ENCODE measurements around the gene ZFP69. TPM values are rescaled to one million over a fixed set of nuclear protein-coding genes. Genes with fewer than 3 reads are reported as not detected.

Gene ZFP69
- total RNA-seq, 1 donor from 2014 or later = 8.9 TPM

DNA sequence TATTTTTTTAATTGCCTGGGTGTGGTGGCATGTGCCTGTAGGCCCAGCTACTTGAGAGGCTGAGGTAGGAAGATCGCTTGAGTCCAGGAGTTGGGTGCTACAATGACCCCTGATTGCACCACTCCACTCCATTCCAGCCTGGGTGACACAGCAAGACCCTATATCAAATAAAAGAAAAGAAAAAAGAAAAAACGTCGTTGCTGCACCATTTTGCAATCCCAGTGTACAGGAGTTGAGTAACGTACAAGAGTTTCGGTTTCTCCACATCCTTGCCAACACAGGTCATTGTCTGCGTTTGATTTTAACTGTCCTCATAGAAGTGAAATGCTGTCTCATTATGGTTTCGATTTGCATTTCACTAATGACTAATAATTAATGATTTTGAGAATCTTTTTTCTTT is 62.2 kb downstream of the ZFP69 start:
- peaks cover 5% of the 10 kb centered on the region for H3K36me3 ChIP-seq
- Mint-ChIP-seq H3K27me3 (ENCODE audit: insufficient read depth, low read depth) (peaks cover 2% of the 10 kb centered on the region), H3K4me1 (no peaks in the 10 kb centered on the region), H3K4me3 (no peak overlapping the region), H3K36me3 (peaks cover 19% of the 10 kb centered on the region), H3K27ac (no peak overlapping the region), H3K9me3 (peaks cover 5% of the 10 kb centered on the region)
- TF ChIP-seq EZH2phosphoT487 (IDR thresholded peaks at IDR 0.05) = no peak
- no peak for TF ChIP-seq EZH2 (IDR thresholded peaks at IDR 0.05)
- H2AFZ ChIP-seq (replicated peaks) = no peak overlapping the region
- H3K4me3 ChIP-seq = no peak overlapping the region
- H3K9ac ChIP-seq = no peak overlapping the region
- H3K4me1 ChIP-seq = no peaks in the 10 kb centered on the region
- DNase-seq (ENCODE audit: low spot score) = no peak
- H3K79me2 ChIP-seq (ENCODE audit: low read depth) = no peaks in the 10 kb centered on the region
- H3K27me3 ChIP-seq = no peaks in the 10 kb centered on the region
- no peaks in the 10 kb centered on the region for H4K20me1 ChIP-seq (ENCODE audit: low read depth)
- no peaks in the 10 kb centered on the region for H3F3A ChIP-seq (ENCODE audit: low read depth)
- no peak overlapping the region for H3K4me2 ChIP-seq
- H3K27ac ChIP-seq = no peak overlapping the region
- no peaks in the 10 kb centered on the region for H3K9me3 ChIP-seq (ENCODE audit: low read depth)

Other genes starting within 250 kb of the ZFP69 start
- gene TMCO2, start 229.4 kb upstream of the ZFP69 start, total RNA-seq (ENCODE audit: low replicate concordance) = not detected in 2 replicates
- 26.9 and 38.0 TPM in 2 replicates for gene ZMPSTE24, start 219.1 kb upstream of the ZFP69 start, total RNA-seq (ENCODE audit: low replicate concordance)
- gene COL9A2, start 160.0 kb upstream of the ZFP69 start, total RNA-seq (ENCODE audit: low replicate concordance) = 3.7 and 14.8 TPM in 2 replicates
- gene SMAP2, start 103.6 kb upstream of the ZFP69 start, total RNA-seq (ENCODE audit: low replicate concordance) = 9.4 and 11.7 TPM in 2 replicates
- gene ZFP69B, start 26.8 kb upstream of the ZFP69 start, total RNA-seq (ENCODE audit: low replicate concordance) = 11.0 and 17.1 TPM in 2 replicates
- gene EXO5, start 31.5 kb downstream of the ZFP69 start, total RNA-seq (ENCODE audit: low replicate concordance) = 11.9 and 12.6 TPM in 2 replicates
- 5.8 and 7.6 TPM in 2 replicates for gene ZNF684, start 54.3 kb downstream of the ZFP69 start, total RNA-seq (ENCODE audit: low replicate concordance)
- gene RIMS3, start 188.4 kb downstream of the ZFP69 start, total RNA-seq (ENCODE audit: low replicate concordance) = 17.2 and 27.1 TPM in 2 replicates
- 38.0 and 61.3 TPM in 2 replicates for gene NFYC, start 214.4 kb downstream of the ZFP69 start, total RNA-seq (ENCODE audit: low replicate concordance)